ENCODE results near the gene BBLN. TPM values are rescaled to one million over a fixed set of nuclear protein-coding genes. Genes with fewer than 3 reads are reported as not detected.

The BBLN gene
- total and polyA plus RNA-seq, 5 donors from 2014 or later = 70.9 to 176 (median 117) TPM

GRCh38 chr9:128159522-128159783 is 612 bp upstream of the BBLN start:
- peaks cover 19% of the 10 kb centered on the region for H3K4me1 ChIP-seq (ENCODE audit: control insufficient read depth, insufficient read depth, low read length, poor library complexity, severe bottlenecking)
- H3K9me3 Mint-ChIP-seq = peaks cover 0 to 3% (median 0%) of the 10 kb centered on the region in 7 donors
- no peaks in the 10 kb centered on the region for H3K27me3 Mint-ChIP-seq
- H3K27me3 ChIP-seq (ENCODE audit: control insufficient read depth, insufficient read depth, low read length) = no peaks in the 10 kb centered on the region
- DNase-seq (peak; percentile 54 to 76 (median 61)), ATAC-seq (ENCODE audit: low read depth in 2 of 2) (peak; percentile 22 to 34)
- H3K9me3 ChIP-seq (ENCODE audit: control insufficient read depth in 2 of 2, low read length in 2 of 2) = no peaks in the 10 kb centered on the region
- peak overlapping the region; percentile 87 to 96 (median 88) for H3K4me3 Mint-ChIP-seq
- H3K36me3 Mint-ChIP-seq = peaks cover 9% of the 10 kb centered on the region
- peak overlapping the region; percentile 84 for H3K27ac ChIP-seq (ENCODE audit: insufficient read depth, low read length, poor library complexity, severe bottlenecking)
- H3K4me3 ChIP-seq (ENCODE audit: low read depth, low read length) = no peak overlapping the region
- peaks cover 4 to 30% (median 16%) of the 10 kb centered on the region in 4 donors for H3K4me1 Mint-ChIP-seq
- H3K36me3 ChIP-seq (ENCODE audit: control insufficient read depth, insufficient read depth, low read length) = peaks cover 10% of the 10 kb centered on the region
- peak overlapping the region; percentile 86 to 95 (median 93) for H3K27ac Mint-ChIP-seq

- peaks cover 11% of the 10 kb centered on the region for H3K36me3 Mint-ChIP-seq
- H3K36me3 ChIP-seq (ENCODE audit: control insufficient read depth, insufficient read depth, low read length) = peaks cover 12% of the 10 kb centered on the region
- H3K27ac ChIP-seq (ENCODE audit: insufficient read depth, low read length, poor library complexity, severe bottlenecking) = peak overlapping the region; percentile 84
- peaks cover 0 to 3% (median 0%) of the 10 kb centered on the region in 7 donors for H3K9me3 Mint-ChIP-seq
- H3K9me3 ChIP-seq (ENCODE audit: control insufficient read depth in 2 of 2, low read length in 2 of 2) = no peaks in the 10 kb centered on the region
- H3K4me1 ChIP-seq (ENCODE audit: control insufficient read depth, insufficient read depth, low read length, poor library complexity, severe bottlenecking) = peaks cover 19% of the 10 kb centered on the region
- no peaks in the 10 kb centered on the region for H3K27me3 Mint-ChIP-seq
- ATAC-seq (ENCODE audit: low read depth in 2 of 2) = no peak
- peaks cover 4 to 29% (median 16%) of the 10 kb centered on the region in 4 donors for H3K4me1 Mint-ChIP-seq
- no peaks in the 10 kb centered on the region for H3K27me3 ChIP-seq (ENCODE audit: control insufficient read depth, insufficient read depth, low read length)
- peak overlapping the region; percentile 87 to 96 (median 88) for H3K4me3 Mint-ChIP-seq
- DNase-seq = peak; percentile 11 to 63 (median 31)
- H3K4me3 ChIP-seq (ENCODE audit: low read depth, low read length) = peak overlapping the region; percentile 78
- peak overlapping the region in 2 of 3 donors; percentile 60 to 86 for H3K27ac Mint-ChIP-seq
Measured at GRCh38 chr9:128160603-128160987, 530 bp downstream of the BBLN start.

GRCh38 chr9:128161215-128161902 is 1.3 kb downstream of the BBLN start:
- no peak overlapping the region for H3K27ac ChIP-seq (ENCODE audit: insufficient read depth, low read length, poor library complexity, severe bottlenecking)
- Mint-ChIP-seq H3K4me1 (peaks cover 4 to 27% (median 16%) of the 10 kb centered on the region in 4 donors), H3K9me3 (peaks cover 0 to 3% (median 0%) of the 10 kb centered on the region in 7 donors), H3K27me3 (no peaks in the 10 kb centered on the region), H3K4me3 (peak overlapping the region; percentile 87 to 96 (median 88)), H3K27ac (peak overlapping the region; percentile 60 to 86 (median 80)), H3K36me3 (peaks cover 11% of the 10 kb centered on the region)
- peaks cover 12% of the 10 kb centered on the region for H3K36me3 ChIP-seq (ENCODE audit: control insufficient read depth, insufficient read depth, low read length)
- no peaks in the 10 kb centered on the region for H3K9me3 ChIP-seq (ENCODE audit: control insufficient read depth in 2 of 2, low read length in 2 of 2)
- DNase-seq = no peak
- H3K4me1 ChIP-seq (ENCODE audit: control insufficient read depth, insufficient read depth, low read length, poor library complexity, severe bottlenecking) = peaks cover 19% of the 10 kb centered on the region
- H3K27me3 ChIP-seq (ENCODE audit: control insufficient read depth, insufficient read depth, low read length) = no peaks in the 10 kb centered on the region
- peak overlapping the region; percentile 78 for H3K4me3 ChIP-seq (ENCODE audit: low read depth, low read length)
- ATAC-seq (ENCODE audit: low read depth in 2 of 2) = no peak

- Histone ChIP-seq H3K27me3 (ENCODE audit: control insufficient read depth, insufficient read depth, low read length) (no peaks in the 10 kb centered on the region), H3K4me3 (ENCODE audit: low read depth, low read length) (no peak overlapping the region), H3K4me1 (ENCODE audit: control insufficient read depth, insufficient read depth, low read length, poor library complexity, severe bottlenecking) (peaks cover 19% of the 10 kb centered on the region), H3K9me3 (ENCODE audit: control insufficient read depth in 2 of 2, low read length in 2 of 2) (no peaks in the 10 kb centered on the region), H3K36me3 (ENCODE audit: control insufficient read depth, insufficient read depth, low read length) (peaks cover 22% of the 10 kb centered on the region), H3K27ac (ENCODE audit: insufficient read depth, low read length, poor library complexity, severe bottlenecking) (no peak overlapping the region)
- ATAC-seq (ENCODE audit: low read depth in 2 of 2) (no peak), DNase-seq (no peak)
- Mint-ChIP-seq H3K27ac (peak overlapping the region in 2 of 3 donors; percentile 82 to 89), H3K4me1 (peaks cover 4 to 27% (median 16%) of the 10 kb centered on the region in 4 donors), H3K4me3 (peak overlapping the region; percentile 58 to 89 (median 82)), H3K36me3 (peaks cover 18% of the 10 kb centered on the region), H3K27me3 (no peaks in the 10 kb centered on the region), H3K9me3 (peaks cover 0 to 3% (median 0%) of the 10 kb centered on the region in 7 donors)
Measured at GRCh38 chr9:128162215-128163026, 2.4 kb downstream of the BBLN start.

GRCh38 chr9:128163027-128163515 is 3.0 kb downstream of the BBLN start:
- Mint-ChIP-seq H3K27me3 (no peaks in the 10 kb centered on the region), H3K9me3 (peaks cover 0 to 3% (median 0%) of the 10 kb centered on the region in 7 donors), H3K27ac (peak overlapping the region in 1 of 3 donors; percentile 82), H3K4me3 (peak overlapping the region in 3 of 4 donors; percentile 11 to 89 (median 75)), H3K4me1 (peaks cover 4 to 27% (median 16%) of the 10 kb centered on the region in 4 donors), H3K36me3 (peaks cover 18% of the 10 kb centered on the region)
- Histone ChIP-seq H3K9me3 (ENCODE audit: control insufficient read depth in 2 of 2, low read length in 2 of 2) (no peaks in the 10 kb centered on the region), H3K27me3 (ENCODE audit: control insufficient read depth, insufficient read depth, low read length) (no peaks in the 10 kb centered on the region), H3K36me3 (ENCODE audit: control insufficient read depth, insufficient read depth, low read length) (peaks cover 28% of the 10 kb centered on the region), H3K27ac (ENCODE audit: insufficient read depth, low read length, poor library complexity, severe bottlenecking) (no peak overlapping the region), H3K4me1 (ENCODE audit: control insufficient read depth, insufficient read depth, low read length, poor library complexity, severe bottlenecking) (peaks cover 19% of the 10 kb centered on the region), H3K4me3 (ENCODE audit: low read depth, low read length) (no peak overlapping the region)
- no peak for ATAC-seq (ENCODE audit: low read depth in 2 of 2)
- no peak for DNase-seq

GRCh38 chr9:128163523-128164306 is 3.6 kb downstream of the BBLN start:
- ATAC-seq (ENCODE audit: low read depth in 2 of 2) (no peak), DNase-seq (no peak)
- Mint-ChIP-seq H3K27me3 (no peaks in the 10 kb centered on the region), H3K27ac (peak overlapping the region in 1 of 3 donors; percentile 84), H3K9me3 (peaks cover 0 to 3% (median 0%) of the 10 kb centered on the region in 7 donors), H3K4me3 (peak overlapping the region in 2 of 4 donors; percentile 78 to 89), H3K36me3 (peaks cover 21% of the 10 kb centered on the region), H3K4me1 (peaks cover 4 to 30% (median 16%) of the 10 kb centered on the region in 4 donors)
- Histone ChIP-seq H3K36me3 (ENCODE audit: control insufficient read depth, insufficient read depth, low read length) (peaks cover 32% of the 10 kb centered on the region), H3K27me3 (ENCODE audit: control insufficient read depth, insufficient read depth, low read length) (no peaks in the 10 kb centered on the region), H3K27ac (ENCODE audit: insufficient read depth, low read length, poor library complexity, severe bottlenecking) (no peak overlapping the region), H3K4me1 (ENCODE audit: control insufficient read depth, insufficient read depth, low read length, poor library complexity, severe bottlenecking) (peaks cover 19% of the 10 kb centered on the region), H3K9me3 (ENCODE audit: control insufficient read depth in 2 of 2, low read length in 2 of 2) (no peaks in the 10 kb centered on the region), H3K4me3 (ENCODE audit: low read depth, low read length) (no peak overlapping the region)

- H3K27ac ChIP-seq (ENCODE audit: insufficient read depth, low read length, poor library complexity, severe bottlenecking) = no peak overlapping the region
- DNase-seq (no peak), ATAC-seq (ENCODE audit: low read depth in 2 of 2) (no peak)
- H3K4me1 Mint-ChIP-seq = peaks cover 4 to 27% (median 14%) of the 10 kb centered on the region in 4 donors
- H3K36me3 ChIP-seq (ENCODE audit: control insufficient read depth, insufficient read depth, low read length) = peaks cover 39% of the 10 kb centered on the region
- H3K27me3 Mint-ChIP-seq = no peaks in the 10 kb centered on the region
- no peak overlapping the region for H3K4me3 ChIP-seq (ENCODE audit: low read depth, low read length)
- peak overlapping the region in 2 of 3 donors; percentile 71 to 84 for H3K27ac Mint-ChIP-seq
- H3K4me1 ChIP-seq (ENCODE audit: control insufficient read depth, insufficient read depth, low read length, poor library complexity, severe bottlenecking) = peaks cover 16% of the 10 kb centered on the region
- H3K27me3 ChIP-seq (ENCODE audit: control insufficient read depth, insufficient read depth, low read length) = no peaks in the 10 kb centered on the region
- peak overlapping the region in 2 of 4 donors; percentile 78 to 89 for H3K4me3 Mint-ChIP-seq
- H3K36me3 Mint-ChIP-seq = peaks cover 26% of the 10 kb centered on the region
- H3K9me3 Mint-ChIP-seq = peaks cover 0 to 3% (median 0%) of the 10 kb centered on the region in 7 donors
- H3K9me3 ChIP-seq (ENCODE audit: control insufficient read depth in 2 of 2, low read length in 2 of 2) = no peaks in the 10 kb centered on the region
Measured at GRCh38 chr9:128164307-128164885, 4.3 kb downstream of the BBLN start.
